Endothelial cell of hepatic sinusoid (primary cell): ENCODE data around the gene ATP8B1.

ENCODE experiments used
- in situ Hi-C: cut with HindIII; loops from 2 replicates; pipeline ENCODE4 v1.10.0; 2017; ENCODE audit warnings: low sequenced_read_pairs

Gene ATP8B1

DNA sequence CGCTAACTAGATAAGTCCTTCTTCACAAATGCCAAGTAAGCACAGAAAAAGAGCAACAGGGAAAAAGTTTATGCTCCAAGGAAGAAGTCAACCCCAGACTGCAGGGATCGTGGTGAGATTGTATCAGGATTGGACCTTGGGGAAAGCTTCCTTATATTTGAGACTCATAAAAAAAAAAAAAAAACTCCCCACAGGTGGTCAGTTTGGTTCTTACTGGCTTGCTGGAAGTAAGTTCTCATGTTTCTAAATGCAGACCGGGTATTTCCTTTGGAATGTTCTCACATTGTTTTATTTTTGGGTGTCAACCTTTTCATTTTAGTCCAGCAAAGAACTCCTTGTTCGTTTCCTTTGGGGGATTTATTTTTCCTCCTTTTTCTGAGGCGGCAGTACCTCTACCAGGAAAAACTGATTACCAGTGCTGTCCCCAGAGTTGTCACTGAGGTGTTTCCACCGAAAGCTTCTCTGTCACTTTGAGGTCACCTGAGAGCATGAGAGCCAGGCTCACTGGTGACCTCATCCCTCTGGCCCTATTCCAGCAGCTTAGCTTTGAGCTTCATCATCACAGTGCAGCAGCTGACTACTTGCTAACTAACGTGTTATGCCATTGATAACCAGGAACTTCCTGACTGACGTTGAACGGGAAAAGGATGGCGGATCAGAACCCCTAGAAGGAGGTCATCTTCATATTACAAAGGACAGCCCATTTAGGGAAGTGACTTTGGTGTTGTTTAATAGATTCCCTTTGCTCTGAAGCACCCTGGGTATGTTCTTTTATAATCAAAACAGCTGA is 16.8 kb upstream of the ATP8B1 start:
- in situ Hi-C loops = no loop called here

- in situ Hi-C loops = no loop called here
Observed at GRCh38 chr18:57819119-57819518, 16.0 kb upstream of the ATP8B1 start.

- in situ Hi-C loops = no loop called here
Observed at GRCh38 chr18:57816208-57816954, 13.3 kb upstream of the ATP8B1 start.

- in situ Hi-C loops = no loop called here
Observed at GRCh38 chr18:57814555-57814954, 11.4 kb upstream of the ATP8B1 start.

GRCh38 chr18:57813245-57813644 is 10.1 kb upstream of the ATP8B1 start:
- in situ Hi-C loops = no loop called here

- in situ Hi-C loops = no loop called here
Observed at GRCh38 chr18:57812126-57812477, 9.0 kb upstream of the ATP8B1 start.

GRCh38 chr18:57811477-57812125 is 8.5 kb upstream of the ATP8B1 start:
- in situ Hi-C loops = no loop called here

GRCh38 chr18:57809190-57809589 is 6.1 kb upstream of the ATP8B1 start:
- in situ Hi-C loops = no loop called here

- in situ Hi-C loops = no loop called here
Observed at GRCh38 chr18:57807336-57808117, 4.4 kb upstream of the ATP8B1 start.

DNA sequence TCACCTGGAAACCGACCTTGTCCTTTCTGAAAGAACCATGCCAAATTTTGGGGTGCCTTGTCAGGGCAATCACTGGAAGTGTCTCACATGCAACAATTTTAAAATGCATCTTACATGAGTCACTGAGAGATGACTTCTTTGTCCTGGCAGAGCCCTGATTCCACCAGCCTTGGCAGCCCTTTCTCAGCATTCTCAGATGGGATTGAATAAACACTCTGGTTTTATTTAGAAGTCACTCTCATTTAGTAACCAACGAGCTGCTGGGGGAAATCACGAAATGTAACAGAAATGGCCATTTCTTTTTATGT is 3.8 kb upstream of the ATP8B1 start:
- in situ Hi-C loops = no loop called here

GRCh38 chr18:57806201-57806977 is 3.3 kb upstream of the ATP8B1 start:
- in situ Hi-C loops = no loop called here

GRCh38 chr18:57805117-57805516 is 2.0 kb upstream of the ATP8B1 start:
- in situ Hi-C loops = no loop called here

GRCh38 chr18:57804557-57804956 is 1.4 kb upstream of the ATP8B1 start:
- in situ Hi-C loops = no loop called here

DNA sequence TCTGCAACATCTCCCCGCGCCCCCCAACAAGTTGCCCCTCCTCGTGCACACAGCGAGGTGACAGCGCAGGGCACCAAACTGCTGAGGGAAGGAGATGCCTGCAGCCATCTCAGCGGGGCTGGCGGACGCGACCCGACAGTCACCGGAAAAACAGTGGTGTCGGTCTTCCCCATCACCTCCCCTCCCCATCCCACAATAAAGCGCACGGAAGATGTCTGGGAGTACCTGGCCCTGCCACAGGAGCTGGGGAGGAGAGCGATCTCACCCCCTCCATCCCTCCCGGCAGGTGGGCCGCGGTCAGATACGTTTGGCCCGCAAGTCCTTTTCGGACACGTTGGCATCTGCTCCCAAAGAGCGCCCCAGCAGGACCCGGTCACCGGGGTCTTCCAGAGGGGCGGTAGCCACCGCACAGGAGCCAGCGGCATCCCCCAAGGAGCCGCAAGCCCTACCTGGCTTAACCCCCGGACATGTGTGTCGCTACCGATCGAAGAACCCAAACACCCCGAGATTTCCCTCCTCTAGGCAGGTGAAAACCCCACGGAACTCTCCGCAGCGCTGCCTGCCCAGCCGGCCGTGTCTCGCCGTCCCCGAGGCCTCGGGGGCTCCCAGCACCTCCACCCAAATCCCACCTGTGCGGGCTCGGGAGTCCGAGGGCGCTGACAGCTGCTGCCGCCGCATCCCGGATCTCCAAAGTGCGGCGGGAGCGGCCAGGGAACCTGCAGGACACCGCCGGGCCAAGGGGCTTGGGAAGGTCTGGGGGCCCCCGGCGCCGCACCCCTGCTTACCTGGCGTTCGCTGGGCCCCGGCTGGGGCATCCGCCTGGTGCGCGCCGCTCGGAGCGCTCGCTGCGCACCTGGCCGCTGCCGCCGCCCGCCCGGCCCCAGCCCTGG is 657 bp downstream of the ATP8B1 start:
- in situ Hi-C loops = no loop called here

DNA sequence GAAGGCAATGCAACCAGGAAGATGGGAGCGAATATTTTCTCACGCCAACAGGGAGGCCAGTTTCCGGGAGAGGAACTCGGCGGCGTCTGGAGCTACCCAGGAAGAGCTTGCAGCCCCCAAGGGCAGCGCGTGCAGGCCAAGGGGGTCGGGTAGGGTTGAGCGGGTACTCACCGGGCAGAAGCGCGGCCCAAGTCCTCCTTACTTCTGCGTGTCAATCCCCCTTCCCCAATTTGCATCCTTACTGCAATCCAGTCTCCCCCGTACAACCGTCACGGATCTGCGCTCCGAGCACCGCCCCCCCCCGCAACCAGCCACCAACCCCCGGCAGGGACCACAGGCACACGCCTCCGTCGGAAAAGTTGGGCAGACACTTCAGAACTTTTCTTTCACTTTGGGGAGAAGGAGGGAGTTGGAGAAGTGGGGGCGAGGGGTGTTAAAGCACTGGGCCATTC is 1.3 kb downstream of the ATP8B1 start:
- in situ Hi-C loops = no loop called here

DNA sequence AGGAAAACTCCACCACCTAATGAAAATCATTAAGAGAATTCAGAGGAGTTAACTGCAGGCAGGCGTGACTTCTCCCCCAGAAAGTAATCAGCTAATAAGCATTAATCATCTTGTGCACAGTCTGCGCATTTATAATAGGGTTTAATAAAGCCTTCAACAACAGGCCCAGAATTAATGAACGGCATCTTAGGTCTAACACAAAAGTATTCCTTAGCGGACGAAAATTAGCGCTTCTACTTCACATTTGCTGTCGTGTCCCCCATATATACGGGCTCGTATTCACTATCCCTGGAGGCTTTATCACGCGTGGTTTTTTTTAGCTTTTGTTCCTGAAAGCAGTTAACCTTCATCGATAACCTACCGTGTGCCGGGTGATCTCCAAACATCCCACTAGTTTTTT is 1.8 kb downstream of the ATP8B1 start:
- in situ Hi-C loops = no loop called here

DNA sequence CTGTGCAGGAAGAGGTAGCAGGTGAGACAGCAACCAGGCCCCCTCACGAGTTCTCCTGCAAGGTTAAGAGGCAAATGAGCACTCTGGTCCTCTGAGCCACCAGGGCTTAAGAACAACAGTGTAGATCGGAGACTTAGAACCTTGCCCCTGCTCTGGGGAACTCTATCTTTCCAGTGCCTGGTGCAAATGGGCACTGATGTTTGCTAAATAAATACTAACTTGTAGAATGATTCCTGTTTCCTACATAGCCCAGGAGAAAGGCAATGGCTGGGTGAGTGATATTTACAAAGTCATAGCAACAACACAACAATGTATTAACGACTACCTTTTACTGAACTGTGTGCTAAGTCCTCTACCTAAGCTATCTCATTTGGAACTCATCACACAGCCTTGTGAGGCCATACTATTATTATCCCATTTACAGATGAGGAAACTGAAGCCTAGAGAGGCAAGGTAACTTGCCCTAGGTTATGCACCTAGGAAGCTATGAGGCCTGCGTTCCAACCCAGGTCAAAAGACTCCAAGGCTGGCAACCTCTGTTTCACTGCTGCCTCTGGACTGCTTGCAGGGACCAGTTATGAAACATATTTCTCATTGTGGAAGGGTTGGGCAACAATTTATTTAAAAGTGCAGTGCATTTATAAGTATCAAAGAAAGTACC is 4.3 kb downstream of the ATP8B1 start:
- in situ Hi-C loops = no loop called here

- in situ Hi-C loops = no loop called here
Observed at GRCh38 chr18:57797209-57797651, 5.9 kb downstream of the ATP8B1 start.
